Measurements from ENCODE around the gene RBMS3. TPM values are rescaled to one million over a fixed set of nuclear protein-coding genes. Genes with fewer than 3 reads are reported as not detected.
A peak's percentile ranks its signal among the peaks of the same experiment; 100 is the strongest.

The RBMS3 gene
- total and polyA plus RNA-seq, 4 donors: 4.8 to 117 (median 29.4) TPM

DNA sequence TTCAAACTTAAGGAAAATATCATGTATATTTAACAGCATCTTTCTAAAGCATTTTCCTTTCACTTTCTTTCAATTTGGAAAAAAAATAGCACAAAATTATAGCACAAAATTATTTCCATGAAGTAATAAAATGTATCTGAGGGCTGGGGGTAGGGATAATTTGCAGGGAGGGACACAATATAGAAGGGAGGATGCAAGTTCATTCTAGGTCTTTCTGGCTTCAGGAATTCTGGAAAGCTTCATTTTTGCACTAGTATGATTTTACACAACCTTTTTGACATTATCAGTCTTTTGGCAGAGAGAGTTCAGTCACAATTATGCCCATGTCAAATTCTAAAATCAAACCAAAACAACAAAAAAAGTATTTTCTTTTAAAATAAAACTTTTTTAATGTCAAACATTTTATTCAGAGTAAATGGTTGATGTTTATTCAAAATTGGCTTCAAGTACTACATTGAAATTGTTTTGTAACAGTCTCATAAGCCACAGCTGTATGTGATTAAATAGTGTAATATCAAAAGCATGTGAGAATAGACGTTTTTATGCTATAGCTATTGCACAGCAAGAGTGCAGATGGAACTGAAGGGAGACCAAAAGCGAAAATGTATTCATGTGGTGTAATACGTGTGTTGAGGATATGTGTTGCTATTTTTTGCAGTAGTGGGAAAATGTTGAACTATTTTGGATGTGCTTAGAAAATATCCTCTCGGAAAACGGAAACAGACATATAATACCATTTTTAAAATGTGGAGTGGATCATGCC is 5.8 kb downstream of the RBMS3 start:
- WGBS, 2 donors: 57 to 73% methylated on average over 5 of the region's 5 CpGs

DNA sequence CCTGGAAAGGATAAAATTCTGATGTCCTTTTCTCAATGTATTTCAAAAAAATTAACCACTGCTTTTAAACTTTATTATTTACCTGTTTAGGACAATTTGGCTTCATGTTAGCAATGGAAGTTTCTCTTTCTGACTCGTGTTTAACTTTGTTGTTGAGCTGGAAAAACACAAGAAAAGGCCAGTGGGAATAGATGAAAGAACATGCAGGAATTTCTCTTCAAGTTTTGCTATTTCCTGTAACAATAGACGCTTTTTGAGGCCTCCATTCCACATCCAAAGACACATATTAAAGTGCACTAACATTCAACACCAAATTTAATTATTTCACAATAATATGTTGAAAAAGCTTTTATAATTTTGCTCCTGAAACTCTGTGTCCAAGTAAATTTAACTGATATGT is 9.7 kb downstream of the RBMS3 start:
- TF ChIP-seq, protein P1, sequence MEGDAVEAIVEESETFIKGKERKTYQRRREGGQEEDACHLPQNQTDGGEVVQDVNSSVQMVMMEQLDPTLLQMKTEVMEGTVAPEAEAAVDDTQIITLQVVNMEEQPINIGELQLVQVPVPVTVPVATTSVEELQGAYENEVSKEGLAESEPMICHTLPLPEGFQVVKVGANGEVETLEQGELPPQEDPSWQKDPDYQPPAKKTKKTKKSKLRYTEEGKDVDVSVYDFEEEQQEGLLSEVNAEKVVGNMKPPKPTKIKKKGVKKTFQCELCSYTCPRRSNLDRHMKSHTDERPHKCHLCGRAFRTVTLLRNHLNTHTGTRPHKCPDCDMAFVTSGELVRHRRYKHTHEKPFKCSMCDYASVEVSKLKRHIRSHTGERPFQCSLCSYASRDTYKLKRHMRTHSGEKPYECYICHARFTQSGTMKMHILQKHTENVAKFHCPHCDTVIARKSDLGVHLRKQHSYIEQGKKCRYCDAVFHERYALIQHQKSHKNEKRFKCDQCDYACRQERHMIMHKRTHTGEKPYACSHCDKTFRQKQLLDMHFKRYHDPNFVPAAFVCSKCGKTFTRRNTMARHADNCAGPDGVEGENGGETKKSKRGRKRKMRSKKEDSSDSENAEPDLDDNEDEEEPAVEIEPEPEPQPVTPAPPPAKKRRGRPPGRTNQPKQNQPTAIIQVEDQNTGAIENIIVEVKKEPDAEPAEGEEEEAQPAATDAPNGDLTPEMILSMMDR (IDR thresholded peaks at IDR 0.05; ENCODE audit: control extremely low read depth, extremely low read depth): no peak
- H3K4me3 ChIP-seq: no peak overlapping the region
- DNase-seq (no peak), ATAC-seq (ENCODE audit: insufficient read depth, low FRiP score) (no peak)
- WGBS, 2 donors: 55 to 64% methylated on average over 2 of the region's 2 CpGs
- peaks cover 0 to 24% (median 4%) of the 10 kb centered on the region in 5 donors for H3K4me1 ChIP-seq (ENCODE audit: control insufficient read depth in 5 of 5, insufficient read depth in 5 of 5, low read length in 5 of 5)
- H3K9me3 ChIP-seq (ENCODE audit: control insufficient read depth in 4 of 4, insufficient read depth in 3 of 4, low read length in 3 of 4): no peaks in the 10 kb centered on the region
- no peak overlapping the region for H3K27ac ChIP-seq (ENCODE audit: low read depth in 1 of 2, low read length in 1 of 2)
- no peaks in the 10 kb centered on the region for H3K27me3 ChIP-seq (ENCODE audit: control insufficient read depth in 3 of 3, insufficient read depth in 3 of 3, low read length in 2 of 3)
- H3K9ac ChIP-seq (ENCODE audit: insufficient read depth in 1 of 2, low read length in 2 of 2): no peak overlapping the region
- H3K36me3 ChIP-seq (ENCODE audit: control insufficient read depth in 4 of 4, insufficient read depth in 4 of 4, low read length in 4 of 4): peaks cover 0 to 24% (median 4%) of the 10 kb centered on the region in 4 donors

More for the DNA sequence above, 5.8 kb downstream of the RBMS3 start:
- DNase-seq: peak in 2 of 3 donors; percentile 79 to 83
- Histone ChIP-seq H3K27me3 (ENCODE audit: control insufficient read depth in 3 of 3, insufficient read depth in 3 of 3, low read length in 2 of 3) (no peaks in the 10 kb centered on the region), H3K9me3 (ENCODE audit: control insufficient read depth in 4 of 4, insufficient read depth in 3 of 4, low read length in 3 of 4) (no peaks in the 10 kb centered on the region), H3K4me3 (no peak overlapping the region), H3K9ac (ENCODE audit: insufficient read depth in 1 of 2, low read length in 2 of 2) (peak overlapping the region in 1 of 2 donors; percentile 79), H3K36me3 (ENCODE audit: control insufficient read depth in 4 of 4, insufficient read depth in 4 of 4, low read length in 4 of 4) (peaks cover 0 to 9% (median 1%) of the 10 kb centered on the region in 4 donors), H3K27ac (ENCODE audit: low read depth in 1 of 2, low read length in 1 of 2) (peak overlapping the region in 1 of 2 donors; percentile 2), H3K4me1 (ENCODE audit: control insufficient read depth in 5 of 5, insufficient read depth in 5 of 5, low read length in 5 of 5) (peaks cover 0 to 29% (median 5%) of the 10 kb centered on the region in 5 donors)
- TF ChIP-seq, protein P1 (IDR thresholded peaks at IDR 0.05; ENCODE audit: control extremely low read depth, extremely low read depth): no peak
- no peak for ATAC-seq (ENCODE audit: insufficient read depth, low FRiP score)

DNA sequence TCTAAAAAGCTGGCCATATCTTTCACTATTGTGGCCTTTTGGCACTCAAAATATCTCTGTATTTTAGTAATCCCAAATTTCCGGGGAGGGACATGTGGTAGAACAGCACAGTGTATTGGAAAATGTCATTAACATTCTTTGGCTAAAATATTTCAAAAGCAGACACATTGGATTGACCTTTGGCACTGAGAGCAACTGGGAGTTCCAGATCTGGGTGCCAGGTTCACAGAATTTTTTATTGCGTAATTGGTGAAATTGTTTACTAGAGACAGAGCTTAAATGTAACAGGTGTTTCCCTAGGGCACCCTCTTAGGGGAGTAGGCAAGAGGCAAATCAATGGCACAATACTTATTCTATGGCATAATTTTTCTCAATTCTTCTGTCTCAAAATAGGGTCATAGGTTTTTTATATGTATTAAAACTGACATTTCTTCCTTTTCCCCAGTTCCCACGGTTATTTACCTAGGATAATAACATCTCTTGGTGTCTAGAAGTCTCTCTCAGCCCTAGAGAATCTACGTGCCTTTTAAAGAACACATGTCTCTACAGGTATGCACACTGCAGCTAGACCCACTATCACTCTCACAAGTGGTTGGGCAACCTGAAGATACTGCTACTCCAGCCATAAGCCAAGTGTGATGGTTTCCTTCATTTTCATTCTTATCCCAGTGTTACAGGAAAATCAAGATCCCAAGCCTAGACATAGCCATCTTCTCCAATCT is 10.6 kb downstream of the RBMS3 start:
- Histone ChIP-seq H3K4me3 (no peak overlapping the region), H3K4me1 (ENCODE audit: control insufficient read depth in 5 of 5, insufficient read depth in 5 of 5, low read length in 5 of 5) (peaks cover 0 to 17% (median 6%) of the 10 kb centered on the region in 5 donors), H3K9ac (ENCODE audit: insufficient read depth in 1 of 2, low read length in 2 of 2) (no peak overlapping the region), H3K36me3 (ENCODE audit: control insufficient read depth in 4 of 4, insufficient read depth in 4 of 4, low read length in 4 of 4) (peaks cover 0 to 24% (median 4%) of the 10 kb centered on the region in 4 donors), H3K27ac (ENCODE audit: low read depth in 1 of 2, low read length in 1 of 2) (no peak overlapping the region), H3K9me3 (ENCODE audit: control insufficient read depth in 4 of 4, insufficient read depth in 3 of 4, low read length in 3 of 4) (no peaks in the 10 kb centered on the region), H3K27me3 (ENCODE audit: control insufficient read depth in 3 of 3, insufficient read depth in 3 of 3, low read length in 2 of 3) (no peaks in the 10 kb centered on the region)
- no peak for DNase-seq
- no peak for ATAC-seq (ENCODE audit: insufficient read depth, low FRiP score)
- WGBS, 2 donors: 72 to 85% methylated on average over 4 of the region's 4 CpGs
- TF ChIP-seq, protein P1 (IDR thresholded peaks at IDR 0.05; ENCODE audit: control extremely low read depth, extremely low read depth): no peak

Data from lung (tissue), 12 donors.